Measurements from ENCODE around the gene TNNC1. TPM values are rescaled to one million over a fixed set of nuclear protein-coding genes. Genes with fewer than 3 reads are reported as not detected.

The TNNC1 gene
- total RNA-seq, 1 donor from 2014 or later: 5.7 TPM

- Histone ChIP-seq H3K36me3 (ENCODE audit: control insufficient read depth, insufficient read depth, low read length) (no peaks in the 10 kb centered on the region), H3K27me3 (ENCODE audit: control insufficient read depth, insufficient read depth, low read length) (peaks cover 5% of the 10 kb centered on the region), H3K4me3 (ENCODE audit: low read depth, low read length) (no peak overlapping the region)
- TF ChIP-seq CTCF (IDR thresholded peaks at IDR 0.05; ENCODE audit: insufficient read depth, low read length, poor library complexity, severe bottlenecking): no peak
- DNase-seq (ENCODE audit: low read depth): no peak
Observed at GRCh38 chr3:52442409-52443267, 11.2 kb downstream of the TNNC1 start.

GRCh38 chr3:52441772-52442332 is 12.0 kb downstream of the TNNC1 start:
- Histone ChIP-seq H3K27me3 (ENCODE audit: control insufficient read depth, insufficient read depth, low read length) (peaks cover 5% of the 10 kb centered on the region), H3K4me3 (ENCODE audit: low read depth, low read length) (no peak overlapping the region), H3K36me3 (ENCODE audit: control insufficient read depth, insufficient read depth, low read length) (no peaks in the 10 kb centered on the region)
- TF ChIP-seq CTCF (IDR thresholded peaks at IDR 0.05; ENCODE audit: insufficient read depth, low read length, poor library complexity, severe bottlenecking): no peak
- DNase-seq (ENCODE audit: low read depth): no peak

DNA sequence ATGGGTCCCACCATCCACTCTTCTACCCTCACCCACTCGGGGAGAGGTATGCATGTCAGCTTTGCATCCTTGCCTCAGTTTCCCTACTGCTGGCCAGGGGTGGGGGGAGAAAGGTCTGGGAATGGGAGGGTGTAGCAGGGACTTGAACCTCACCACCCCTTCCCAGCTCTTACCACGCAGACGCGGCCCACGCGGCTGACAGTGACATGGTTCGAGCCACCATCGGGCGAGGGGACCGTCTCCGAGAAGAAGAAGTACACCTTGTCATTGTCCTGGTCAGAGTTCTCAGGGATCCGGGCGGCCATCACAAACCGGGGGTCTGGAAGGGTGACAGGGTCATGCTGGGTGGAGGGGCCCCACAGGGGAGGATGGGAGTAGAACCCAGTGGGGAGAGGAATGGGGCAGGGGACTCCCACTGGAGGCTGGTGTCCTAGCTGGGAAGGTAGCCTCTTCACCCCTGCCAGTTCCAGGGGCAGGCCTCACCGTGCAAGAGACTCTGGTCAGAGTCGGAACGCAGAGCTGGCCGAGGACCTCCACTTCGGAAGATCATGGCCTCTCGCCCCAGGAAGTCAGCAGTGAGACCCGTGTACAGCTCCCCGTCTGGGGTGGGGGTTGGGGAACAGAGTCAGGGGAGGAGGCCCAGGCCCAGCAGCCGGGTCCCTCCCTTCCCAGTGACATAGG is 12.6 kb downstream of the TNNC1 start:
- Histone ChIP-seq H3K36me3 (ENCODE audit: control insufficient read depth, insufficient read depth, low read length) (no peaks in the 10 kb centered on the region), H3K27me3 (ENCODE audit: control insufficient read depth, insufficient read depth, low read length) (peaks cover 5% of the 10 kb centered on the region), H3K4me3 (ENCODE audit: low read depth, low read length) (no peak overlapping the region)
- DNase-seq (ENCODE audit: low read depth): no peak
- no peak for TF ChIP-seq CTCF (IDR thresholded peaks at IDR 0.05; ENCODE audit: insufficient read depth, low read length, poor library complexity, severe bottlenecking)

- no peak for DNase-seq (ENCODE audit: low read depth)
- Histone ChIP-seq H3K27me3 (ENCODE audit: control insufficient read depth, insufficient read depth, low read length) (peaks cover 8% of the 10 kb centered on the region), H3K4me3 (ENCODE audit: low read depth, low read length) (no peak overlapping the region), H3K36me3 (ENCODE audit: control insufficient read depth, insufficient read depth, low read length) (no peaks in the 10 kb centered on the region)
- no peak for TF ChIP-seq CTCF (IDR thresholded peaks at IDR 0.05; ENCODE audit: insufficient read depth, low read length, poor library complexity, severe bottlenecking)
Observed at GRCh38 chr3:52440671-52441070, 13.2 kb downstream of the TNNC1 start.

DNA sequence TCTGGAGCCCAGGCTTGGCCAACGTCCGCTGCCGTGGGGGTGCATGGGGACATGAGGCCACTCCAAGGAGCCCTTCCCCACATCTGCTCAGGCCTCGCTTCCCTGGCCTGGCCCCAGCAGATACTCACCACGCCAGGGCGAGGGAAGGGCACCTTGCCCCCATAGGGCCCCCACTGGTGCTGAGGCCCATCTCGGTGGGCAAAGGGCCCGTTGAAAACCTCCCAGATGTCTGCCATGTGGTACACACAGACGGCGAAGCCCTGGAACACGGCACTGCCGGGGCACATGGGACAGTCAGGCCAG is 13.6 kb downstream of the TNNC1 start:
- no peak for TF ChIP-seq CTCF (IDR thresholded peaks at IDR 0.05; ENCODE audit: insufficient read depth, low read length, poor library complexity, severe bottlenecking)
- H3K36me3 ChIP-seq (ENCODE audit: control insufficient read depth, insufficient read depth, low read length): no peaks in the 10 kb centered on the region
- DNase-seq (ENCODE audit: low read depth): no peak
- peaks cover 8% of the 10 kb centered on the region for H3K27me3 ChIP-seq (ENCODE audit: control insufficient read depth, insufficient read depth, low read length)
- no peak overlapping the region for H3K4me3 ChIP-seq (ENCODE audit: low read depth, low read length)

All from kidney epithelial cell (primary cell).